ENCODE measurements around the gene PKIB. TPM values are rescaled to one million over a fixed set of nuclear protein-coding genes. Genes with fewer than 3 reads are reported as not detected.
A peak's percentile ranks its signal among the peaks of the same experiment; 100 is the strongest.
"Not testable (repeated sequence)": the region's sequence is repeated elsewhere in the genome, so short reads cannot be mapped to it uniquely, and the experiment has no call there.

Gene PKIB
- total RNA-seq, 1 donor from 2014 or later = 48.1 TPM

GRCh38 chr6:122736163-122736562 lies 126.0 kb downstream of the PKIB start:
- Mint-ChIP-seq H3K9me3 (ENCODE audit: unreplicated experiment) (peaks cover 3% of the 10 kb centered on the region), H3K4me1 (ENCODE audit: low read depth, unreplicated experiment) (peaks cover 25% of the 10 kb centered on the region), H3K27ac (ENCODE audit: unreplicated experiment) (peak overlapping the region; percentile 94), H3K4me3 (ENCODE audit: unreplicated experiment) (peak overlapping the region; percentile 61), H3K27me3 (ENCODE audit: unreplicated experiment) (no peaks in the 10 kb centered on the region), H3K36me3 (ENCODE audit: unreplicated experiment) (no peaks in the 10 kb centered on the region)
- no peak for TF ChIP-seq CTCF (IDR thresholded peaks at IDR 0.05; ENCODE audit: partially characterized antibody, unreplicated experiment)
- no peak for DNase-seq

GRCh38 chr6:122736616-122737015 lies 126.4 kb downstream of the PKIB start:
- DNase-seq = no peak
- no peak for TF ChIP-seq CTCF (IDR thresholded peaks at IDR 0.05; ENCODE audit: partially characterized antibody, unreplicated experiment)
- peaks cover 3% of the 10 kb centered on the region for H3K9me3 Mint-ChIP-seq (ENCODE audit: unreplicated experiment)
- peaks cover 25% of the 10 kb centered on the region for H3K4me1 Mint-ChIP-seq (ENCODE audit: low read depth, unreplicated experiment)
- no peaks in the 10 kb centered on the region for H3K36me3 Mint-ChIP-seq (ENCODE audit: unreplicated experiment)
- H3K27me3 Mint-ChIP-seq (ENCODE audit: unreplicated experiment) = no peaks in the 10 kb centered on the region
- no peak overlapping the region for H3K4me3 Mint-ChIP-seq (ENCODE audit: unreplicated experiment)
- H3K27ac Mint-ChIP-seq (ENCODE audit: unreplicated experiment) = peak overlapping the region; percentile 94

GRCh38 chr6:122740091-122740490 lies 129.9 kb downstream of the PKIB start:
- no peak for DNase-seq
- H3K4me3 Mint-ChIP-seq (ENCODE audit: unreplicated experiment) = no peak overlapping the region
- no peaks in the 10 kb centered on the region for H3K27me3 Mint-ChIP-seq (ENCODE audit: unreplicated experiment)
- TF ChIP-seq CTCF (IDR thresholded peaks at IDR 0.05; ENCODE audit: partially characterized antibody, unreplicated experiment) = no peak
- H3K9me3 Mint-ChIP-seq (ENCODE audit: unreplicated experiment) = no peaks in the 10 kb centered on the region
- H3K36me3 Mint-ChIP-seq (ENCODE audit: unreplicated experiment) = no peaks in the 10 kb centered on the region
- peaks cover 15% of the 10 kb centered on the region for H3K4me1 Mint-ChIP-seq (ENCODE audit: low read depth, unreplicated experiment)
- H3K27ac Mint-ChIP-seq (ENCODE audit: unreplicated experiment) = no peak overlapping the region

- no peaks in the 10 kb centered on the region for H3K9me3 Mint-ChIP-seq (ENCODE audit: unreplicated experiment)
- no peak for DNase-seq
- no peaks in the 10 kb centered on the region for H3K36me3 Mint-ChIP-seq (ENCODE audit: unreplicated experiment)
- H3K4me3 Mint-ChIP-seq (ENCODE audit: unreplicated experiment) = no peak overlapping the region
- TF ChIP-seq CTCF (IDR thresholded peaks at IDR 0.05; ENCODE audit: partially characterized antibody, unreplicated experiment) = no peak
- H3K27ac Mint-ChIP-seq (ENCODE audit: unreplicated experiment) = no peak overlapping the region
- no peaks in the 10 kb centered on the region for H3K27me3 Mint-ChIP-seq (ENCODE audit: unreplicated experiment)
- H3K4me1 Mint-ChIP-seq (ENCODE audit: low read depth, unreplicated experiment) = peaks cover 8% of the 10 kb centered on the region
These were observed 130.7 kb downstream of the PKIB start for GRCh38 chr6:122740936-122741335.

- not testable (repeated sequence) for H3K4me3 Mint-ChIP-seq (ENCODE audit: unreplicated experiment); H3K9me3 Mint-ChIP-seq (ENCODE audit: unreplicated experiment); H3K36me3 Mint-ChIP-seq (ENCODE audit: unreplicated experiment); H3K27me3 Mint-ChIP-seq (ENCODE audit: unreplicated experiment); H3K27ac Mint-ChIP-seq (ENCODE audit: unreplicated experiment); DNase-seq; H3K4me1 Mint-ChIP-seq (ENCODE audit: low read depth, unreplicated experiment)
- TF ChIP-seq CTCF (IDR thresholded peaks at IDR 0.05; ENCODE audit: partially characterized antibody, unreplicated experiment) = peak; percentile 20
These were observed 134.0 kb downstream of the PKIB start for GRCh38 chr6:122744247-122744646.

- not testable (repeated sequence) for H3K9me3 Mint-ChIP-seq (ENCODE audit: unreplicated experiment); H3K4me3 Mint-ChIP-seq (ENCODE audit: unreplicated experiment); DNase-seq; H3K27me3 Mint-ChIP-seq (ENCODE audit: unreplicated experiment); H3K36me3 Mint-ChIP-seq (ENCODE audit: unreplicated experiment); H3K27ac Mint-ChIP-seq (ENCODE audit: unreplicated experiment); H3K4me1 Mint-ChIP-seq (ENCODE audit: low read depth, unreplicated experiment)
These were observed 134.7 kb downstream of the PKIB start for GRCh38 chr6:122744856-122745255.

Measured in glutamatergic neuron (in vitro differentiated cells).